ENCODE data around the gene SIRT3. TPM values are rescaled to one million over a fixed set of nuclear protein-coding genes. Genes with fewer than 3 reads are reported as not detected.
A peak's percentile ranks its signal among the peaks of the same experiment; 100 is the strongest.

Gene SIRT3
- 33.2 to 33.7 TPM (median 33.3 TPM) in 3 replicates for total RNA-seq

DNA sequence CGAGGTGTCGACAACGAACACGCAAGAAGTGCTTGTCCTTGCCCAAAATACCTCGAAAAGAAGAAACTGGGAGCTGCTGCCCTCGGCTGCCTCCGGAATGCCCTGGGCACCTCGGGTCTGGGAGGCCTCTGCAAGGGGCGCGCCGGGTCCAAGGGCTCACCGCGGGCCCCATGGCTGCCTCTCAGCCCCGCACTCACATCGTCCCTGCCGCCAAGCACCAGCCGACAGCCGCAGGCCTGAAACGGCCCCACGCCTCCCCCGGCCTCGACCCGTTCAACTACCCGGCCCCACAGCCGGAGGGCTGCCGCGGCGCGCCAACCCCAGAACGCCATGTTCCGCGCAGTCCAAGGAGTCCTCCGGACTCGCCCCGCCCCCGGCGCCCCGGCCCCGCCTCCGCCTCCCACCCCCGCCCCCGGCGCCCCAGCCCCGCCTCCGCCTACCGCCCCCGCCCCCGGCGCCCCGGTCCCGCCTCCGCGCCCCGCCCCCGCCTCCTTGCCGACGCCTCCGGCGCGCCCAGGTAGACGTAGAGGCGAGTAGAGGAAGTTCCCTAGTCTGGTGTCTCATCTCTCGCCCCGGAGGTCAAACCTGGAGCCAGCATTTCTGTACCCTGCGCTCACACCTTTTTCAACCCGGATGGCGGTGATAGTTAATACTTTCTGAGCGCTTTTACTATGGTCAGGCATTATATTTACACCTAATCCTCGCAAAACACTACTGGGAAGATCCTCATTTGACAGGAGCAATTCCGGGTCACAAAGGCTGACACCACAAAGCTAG lies at the start of gene SIRT3:
Gene SIRT3 (minus strand): TSS at position 346 of the 777 bp plus-strand sequence. CDS start 14 bp downstream, at position 332.
- peak within 1 kb of the TSS; percentile 97 for H3K4me3 Mint-ChIP-seq
- no peaks in the 10 kb centered on the region for H3K9me3 Mint-ChIP-seq

DNA sequence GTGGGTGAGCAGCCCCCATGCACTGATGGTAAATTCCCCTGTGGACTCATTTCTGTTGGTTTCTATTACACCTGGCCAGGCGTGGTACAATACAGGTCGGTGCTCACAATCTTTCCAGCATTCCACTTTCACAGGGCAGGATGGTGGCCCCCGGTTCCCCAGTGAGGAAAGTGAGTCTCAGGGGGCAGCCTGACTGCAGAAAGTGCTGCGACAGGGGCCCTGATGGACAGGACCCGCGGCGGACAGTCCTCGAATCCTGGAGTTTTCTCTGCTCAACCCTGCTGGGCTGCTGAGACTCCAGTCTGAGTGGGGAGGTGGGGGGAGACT lies 49.7 kb upstream of the SIRT3 start:
- Mint-ChIP-seq H3K27ac (no peak overlapping the region), H3K4me3 (no peak overlapping the region)
- DNase-seq (ENCODE audit: low spot score in 2 of 2, unreplicated experiment in 2 of 2) = no peak

More for the DNA sequence above, at the start of gene SIRT3:
- peaks cover 22% of the 10 kb centered on the region for H3K4me1 Mint-ChIP-seq
- peak within 1 kb of the TSS; percentile 100 for H3K27ac Mint-ChIP-seq
- peaks cover 12% of the 10 kb centered on the region for H3K36me3 Mint-ChIP-seq
- peak; percentile 67 to 85 for DNase-seq (ENCODE audit: low spot score in 2 of 2, unreplicated experiment in 2 of 2)
- TF ChIP-seq, protein P1, sequence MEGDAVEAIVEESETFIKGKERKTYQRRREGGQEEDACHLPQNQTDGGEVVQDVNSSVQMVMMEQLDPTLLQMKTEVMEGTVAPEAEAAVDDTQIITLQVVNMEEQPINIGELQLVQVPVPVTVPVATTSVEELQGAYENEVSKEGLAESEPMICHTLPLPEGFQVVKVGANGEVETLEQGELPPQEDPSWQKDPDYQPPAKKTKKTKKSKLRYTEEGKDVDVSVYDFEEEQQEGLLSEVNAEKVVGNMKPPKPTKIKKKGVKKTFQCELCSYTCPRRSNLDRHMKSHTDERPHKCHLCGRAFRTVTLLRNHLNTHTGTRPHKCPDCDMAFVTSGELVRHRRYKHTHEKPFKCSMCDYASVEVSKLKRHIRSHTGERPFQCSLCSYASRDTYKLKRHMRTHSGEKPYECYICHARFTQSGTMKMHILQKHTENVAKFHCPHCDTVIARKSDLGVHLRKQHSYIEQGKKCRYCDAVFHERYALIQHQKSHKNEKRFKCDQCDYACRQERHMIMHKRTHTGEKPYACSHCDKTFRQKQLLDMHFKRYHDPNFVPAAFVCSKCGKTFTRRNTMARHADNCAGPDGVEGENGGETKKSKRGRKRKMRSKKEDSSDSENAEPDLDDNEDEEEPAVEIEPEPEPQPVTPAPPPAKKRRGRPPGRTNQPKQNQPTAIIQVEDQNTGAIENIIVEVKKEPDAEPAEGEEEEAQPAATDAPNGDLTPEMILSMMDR (IDR thresholded peaks at IDR 0.05; ENCODE audit: unreplicated experiment) = no peak
- no peaks in the 10 kb centered on the region for H3K27me3 Mint-ChIP-seq (ENCODE audit: low read depth)

GRCh38 chr11:285021-285893 lies 49.1 kb upstream of the SIRT3 start:
- Mint-ChIP-seq H3K9me3 (no peaks in the 10 kb centered on the region), H3K27me3 (ENCODE audit: low read depth) (peaks cover 12% of the 10 kb centered on the region), H3K4me1 (peaks cover 23% of the 10 kb centered on the region), H3K4me3 (no peak overlapping the region), H3K27ac (peak overlapping the region; percentile 50), H3K36me3 (no peaks in the 10 kb centered on the region)
- TF ChIP-seq, protein P1 (IDR thresholded peaks at IDR 0.05; ENCODE audit: unreplicated experiment) = no peak
- no peak for DNase-seq (ENCODE audit: low spot score in 2 of 2, unreplicated experiment in 2 of 2)

More for the DNA sequence above, 49.7 kb upstream of the SIRT3 start:
- H3K4me1 Mint-ChIP-seq = peaks cover 23% of the 10 kb centered on the region
- H3K27me3 Mint-ChIP-seq (ENCODE audit: low read depth) = peaks cover 12% of the 10 kb centered on the region
- TF ChIP-seq, protein P1 (IDR thresholded peaks at IDR 0.05; ENCODE audit: unreplicated experiment) = no peak
- H3K36me3 Mint-ChIP-seq = no peaks in the 10 kb centered on the region
- no peaks in the 10 kb centered on the region for H3K9me3 Mint-ChIP-seq

GRCh38 chr11:284105-285020 lies 48.2 kb upstream of the SIRT3 start:
- Mint-ChIP-seq H3K4me3 (no peak overlapping the region), H3K36me3 (no peaks in the 10 kb centered on the region), H3K4me1 (peaks cover 16% of the 10 kb centered on the region), H3K9me3 (no peaks in the 10 kb centered on the region), H3K27me3 (ENCODE audit: low read depth) (peaks cover 12% of the 10 kb centered on the region), H3K27ac (no peak overlapping the region)
- no peak for DNase-seq (ENCODE audit: low spot score in 2 of 2, unreplicated experiment in 2 of 2)
- TF ChIP-seq, protein P1 (IDR thresholded peaks at IDR 0.05; ENCODE audit: unreplicated experiment) = no peak
